H1 (cell line): ENCODE measurements around the gene GFOD1. TPM values are rescaled to one million over a fixed set of nuclear protein-coding genes. Genes with fewer than 3 reads are reported as not detected.

Source experiments
- CBX5 ChIP-seq: fragments of 300-800, 300-1000 bp; sonication (generic); IDR thresholded peaks from 2 replicates; pipeline ENCODE4 v1.7.1; 2016; ENCODE audit warnings: antibody characterized with exemption, low read length, low read depth
- CTBP2 ChIP-seq: IDR thresholded peaks from 2 replicates; pipeline ENCODE4 v1.7.0; 2011; ENCODE audit warnings: borderline replicate concordance, mild to moderate bottlenecking, moderate library complexity, mixed read lengths, low read length; ENCODE audit not compliant: insufficient read depth, insufficient read length
- E2F6 ChIP-seq: IDR thresholded peaks from 2 replicates; pipeline ENCODE4 v1.6.1; 2012; ENCODE audit warnings: inconsistent platforms
- KDM4A ChIP-seq: IDR thresholded peaks from one replicate; pipeline ENCODE4 v1.7.1; 2012; ENCODE audit warnings: low read depth, mild to moderate bottlenecking, moderate library complexity, low read length, inconsistent platforms; ENCODE audit not compliant: severe bottlenecking
- POLR2AphosphoS5 ChIP-seq: IDR thresholded peaks from 2 replicates; pipeline ENCODE4 v1.6.1; 2011; ENCODE audit warnings: low read depth, low read length
- RAD21 ChIP-seq, 2 experiments: IDR thresholded peaks in 1 of 2; conservative IDR thresholded peaks in 1 of 2; 2 replicates each; pipeline ENCODE4 v1.6.1; 2011; ENCODE audit warnings: low read depth in 2 of 2, low read length in 2 of 2, improper control_type of control experiment in 1 of 2, inconsistent platforms in 1 of 2, mild to moderate bottlenecking in 1 of 2, moderate library complexity in 1 of 2
- polyA plus RNA-seq, 7 experiments: library from polyadenylated mRNA; depleted of rRNA in 3 of 7; stranded (reverse) in 5 of 7; unstranded in 2 of 7; fragments of >200 nt in 5 of 7; fragments of 200-250 nt in 2 of 7; gene quantifications; 1 replicate in 5 of 7; 2 replicates in 1 of 7; 4 replicates in 1 of 7; pipeline versions ENCODE4 v1.2.1 to v1.2.3, GENCODE V29; 2011 to 2013; ENCODE audit warnings: missing spikeins in 2 of 7, mixed read lengths in 2 of 7
- total RNA-seq: library from RNA; stranded (reverse); fragmentation: NEBNext Ultra II Directional; extraction: Animal tissue kit (Norgen Biotek cat#: 25700); gene quantifications from 2 replicates; pipeline ENCODE4 v1.2.1, GENCODE V29; 2021
- TF ChIP-seq, protein P1 (sequence below): fragments of 300-600 bp; sonication (generic); IDR thresholded peaks from 2 replicates; pipeline ENCODE4 v1.7.1; 2012; ENCODE audit warnings: low read length, moderate library complexity, mild to moderate bottlenecking, inconsistent platforms; ENCODE audit not compliant: insufficient replicate concordance

Gene GFOD1
- total and polyA plus RNA-seq, 2 of the 8 experiments (the other 6 are each of a cell fraction or from before 2014, with no cell fraction given), result 2.5 to 8.8 TPM

DNA sequence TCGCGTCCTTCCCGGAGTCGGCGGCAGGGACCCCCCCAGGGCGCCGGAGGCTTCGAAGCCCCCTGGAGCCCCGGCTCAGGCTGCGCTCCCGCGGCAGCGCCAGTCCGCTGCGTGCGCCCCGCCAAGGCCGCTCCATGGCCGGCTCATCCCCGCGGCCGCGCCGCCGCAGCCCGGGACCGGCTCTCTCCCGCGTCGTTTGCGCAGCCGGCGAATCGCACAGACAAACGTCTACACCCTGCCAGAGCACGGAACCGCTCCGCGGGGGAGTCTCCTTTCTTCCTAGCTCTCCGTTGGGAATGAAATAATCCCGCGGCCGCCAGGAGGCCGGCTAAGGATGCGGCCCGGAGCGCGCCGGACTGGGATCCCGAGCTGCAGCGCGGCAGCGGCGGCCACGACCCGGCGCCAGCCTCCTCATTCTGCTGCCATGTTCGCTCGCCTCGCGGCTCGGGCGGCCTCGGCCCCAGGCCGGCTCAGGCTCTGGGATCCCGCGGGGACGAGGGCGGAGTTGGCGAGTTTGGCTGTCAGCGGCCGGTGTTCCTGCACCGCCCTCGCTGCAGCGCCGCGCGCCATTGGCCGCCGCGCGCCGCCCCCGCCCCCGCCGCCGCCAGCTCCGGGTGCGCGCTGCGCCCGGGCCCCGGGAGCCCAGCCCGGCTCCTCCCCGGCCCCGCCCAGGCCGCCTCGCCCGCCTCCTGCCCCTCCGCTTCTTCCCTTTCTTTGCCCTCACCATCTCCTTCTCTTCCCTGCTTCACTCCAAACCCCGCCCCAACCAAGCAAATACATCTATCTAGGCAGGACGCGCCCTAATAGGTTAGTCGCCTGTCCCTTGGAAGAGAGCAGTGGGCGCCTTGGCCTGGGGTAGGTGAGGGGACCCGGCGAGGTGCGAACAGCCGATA is at the start of gene GFOD1 (continued):
- TF ChIP-seq CBX5 (no peak), E2F6 (no peak; the same call in none of the 2 replicates), KDM4A (peak; percentile 87), POLR2AphosphoS5 (no peak), CTBP2 (no peak), RAD21 (IDR thresholded peaks at IDR 0.05 in 1 of 2, conservative IDR thresholded peaks at IDR 0.05 in 1 of 2; ENCODE audit: low read depth in 2 of 2, low read length in 2 of 2) (peak; percentile 2 to 15; a peak in 2 of 4 replicates)
- TF ChIP-seq, protein P1, sequence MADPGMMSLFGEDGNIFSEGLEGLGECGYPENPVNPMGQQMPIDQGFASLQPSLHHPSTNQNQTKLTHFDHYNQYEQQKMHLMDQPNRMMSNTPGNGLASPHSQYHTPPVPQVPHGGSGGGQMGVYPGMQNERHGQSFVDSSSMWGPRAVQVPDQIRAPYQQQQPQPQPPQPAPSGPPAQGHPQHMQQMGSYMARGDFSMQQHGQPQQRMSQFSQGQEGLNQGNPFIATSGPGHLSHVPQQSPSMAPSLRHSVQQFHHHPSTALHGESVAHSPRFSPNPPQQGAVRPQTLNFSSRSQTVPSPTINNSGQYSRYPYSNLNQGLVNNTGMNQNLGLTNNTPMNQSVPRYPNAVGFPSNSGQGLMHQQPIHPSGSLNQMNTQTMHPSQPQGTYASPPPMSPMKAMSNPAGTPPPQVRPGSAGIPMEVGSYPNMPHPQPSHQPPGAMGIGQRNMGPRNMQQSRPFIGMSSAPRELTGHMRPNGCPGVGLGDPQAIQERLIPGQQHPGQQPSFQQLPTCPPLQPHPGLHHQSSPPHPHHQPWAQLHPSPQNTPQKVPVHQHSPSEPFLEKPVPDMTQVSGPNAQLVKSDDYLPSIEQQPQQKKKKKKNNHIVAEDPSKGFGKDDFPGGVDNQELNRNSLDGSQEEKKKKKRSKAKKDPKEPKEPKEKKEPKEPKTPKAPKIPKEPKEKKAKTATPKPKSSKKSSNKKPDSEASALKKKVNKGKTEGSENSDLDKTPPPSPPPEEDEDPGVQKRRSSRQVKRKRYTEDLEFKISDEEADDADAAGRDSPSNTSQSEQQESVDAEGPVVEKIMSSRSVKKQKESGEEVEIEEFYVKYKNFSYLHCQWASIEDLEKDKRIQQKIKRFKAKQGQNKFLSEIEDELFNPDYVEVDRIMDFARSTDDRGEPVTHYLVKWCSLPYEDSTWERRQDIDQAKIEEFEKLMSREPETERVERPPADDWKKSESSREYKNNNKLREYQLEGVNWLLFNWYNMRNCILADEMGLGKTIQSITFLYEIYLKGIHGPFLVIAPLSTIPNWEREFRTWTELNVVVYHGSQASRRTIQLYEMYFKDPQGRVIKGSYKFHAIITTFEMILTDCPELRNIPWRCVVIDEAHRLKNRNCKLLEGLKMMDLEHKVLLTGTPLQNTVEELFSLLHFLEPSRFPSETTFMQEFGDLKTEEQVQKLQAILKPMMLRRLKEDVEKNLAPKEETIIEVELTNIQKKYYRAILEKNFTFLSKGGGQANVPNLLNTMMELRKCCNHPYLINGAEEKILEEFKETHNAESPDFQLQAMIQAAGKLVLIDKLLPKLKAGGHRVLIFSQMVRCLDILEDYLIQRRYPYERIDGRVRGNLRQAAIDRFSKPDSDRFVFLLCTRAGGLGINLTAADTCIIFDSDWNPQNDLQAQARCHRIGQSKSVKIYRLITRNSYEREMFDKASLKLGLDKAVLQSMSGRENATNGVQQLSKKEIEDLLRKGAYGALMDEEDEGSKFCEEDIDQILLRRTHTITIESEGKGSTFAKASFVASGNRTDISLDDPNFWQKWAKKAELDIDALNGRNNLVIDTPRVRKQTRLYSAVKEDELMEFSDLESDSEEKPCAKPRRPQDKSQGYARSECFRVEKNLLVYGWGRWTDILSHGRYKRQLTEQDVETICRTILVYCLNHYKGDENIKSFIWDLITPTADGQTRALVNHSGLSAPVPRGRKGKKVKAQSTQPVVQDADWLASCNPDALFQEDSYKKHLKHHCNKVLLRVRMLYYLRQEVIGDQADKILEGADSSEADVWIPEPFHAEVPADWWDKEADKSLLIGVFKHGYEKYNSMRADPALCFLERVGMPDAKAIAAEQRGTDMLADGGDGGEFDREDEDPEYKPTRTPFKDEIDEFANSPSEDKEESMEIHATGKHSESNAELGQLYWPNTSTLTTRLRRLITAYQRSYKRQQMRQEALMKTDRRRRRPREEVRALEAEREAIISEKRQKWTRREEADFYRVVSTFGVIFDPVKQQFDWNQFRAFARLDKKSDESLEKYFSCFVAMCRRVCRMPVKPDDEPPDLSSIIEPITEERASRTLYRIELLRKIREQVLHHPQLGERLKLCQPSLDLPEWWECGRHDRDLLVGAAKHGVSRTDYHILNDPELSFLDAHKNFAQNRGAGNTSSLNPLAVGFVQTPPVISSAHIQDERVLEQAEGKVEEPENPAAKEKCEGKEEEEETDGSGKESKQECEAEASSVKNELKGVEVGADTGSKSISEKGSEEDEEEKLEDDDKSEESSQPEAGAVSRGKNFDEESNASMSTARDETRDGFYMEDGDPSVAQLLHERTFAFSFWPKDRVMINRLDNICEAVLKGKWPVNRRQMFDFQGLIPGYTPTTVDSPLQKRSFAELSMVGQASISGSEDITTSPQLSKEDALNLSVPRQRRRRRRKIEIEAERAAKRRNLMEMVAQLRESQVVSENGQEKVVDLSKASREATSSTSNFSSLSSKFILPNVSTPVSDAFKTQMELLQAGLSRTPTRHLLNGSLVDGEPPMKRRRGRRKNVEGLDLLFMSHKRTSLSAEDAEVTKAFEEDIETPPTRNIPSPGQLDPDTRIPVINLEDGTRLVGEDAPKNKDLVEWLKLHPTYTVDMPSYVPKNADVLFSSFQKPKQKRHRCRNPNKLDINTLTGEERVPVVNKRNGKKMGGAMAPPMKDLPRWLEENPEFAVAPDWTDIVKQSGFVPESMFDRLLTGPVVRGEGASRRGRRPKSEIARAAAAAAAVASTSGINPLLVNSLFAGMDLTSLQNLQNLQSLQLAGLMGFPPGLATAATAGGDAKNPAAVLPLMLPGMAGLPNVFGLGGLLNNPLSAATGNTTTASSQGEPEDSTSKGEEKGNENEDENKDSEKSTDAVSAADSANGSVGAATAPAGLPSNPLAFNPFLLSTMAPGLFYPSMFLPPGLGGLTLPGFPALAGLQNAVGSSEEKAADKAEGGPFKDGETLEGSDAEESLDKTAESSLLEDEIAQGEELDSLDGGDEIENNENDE, result no peak
